HG03064 (cell line): ENCODE measurements around the gene ASPN.

ENCODE experiments used
- ATAC-seq: cut with Tn5 transposase; IDR thresholded peaks from one replicate; pipeline ENCODE4 v1.9.1; 2021; ENCODE audit warnings: low read depth; ENCODE audit not compliant: unreplicated experiment

The ASPN gene

DNA sequence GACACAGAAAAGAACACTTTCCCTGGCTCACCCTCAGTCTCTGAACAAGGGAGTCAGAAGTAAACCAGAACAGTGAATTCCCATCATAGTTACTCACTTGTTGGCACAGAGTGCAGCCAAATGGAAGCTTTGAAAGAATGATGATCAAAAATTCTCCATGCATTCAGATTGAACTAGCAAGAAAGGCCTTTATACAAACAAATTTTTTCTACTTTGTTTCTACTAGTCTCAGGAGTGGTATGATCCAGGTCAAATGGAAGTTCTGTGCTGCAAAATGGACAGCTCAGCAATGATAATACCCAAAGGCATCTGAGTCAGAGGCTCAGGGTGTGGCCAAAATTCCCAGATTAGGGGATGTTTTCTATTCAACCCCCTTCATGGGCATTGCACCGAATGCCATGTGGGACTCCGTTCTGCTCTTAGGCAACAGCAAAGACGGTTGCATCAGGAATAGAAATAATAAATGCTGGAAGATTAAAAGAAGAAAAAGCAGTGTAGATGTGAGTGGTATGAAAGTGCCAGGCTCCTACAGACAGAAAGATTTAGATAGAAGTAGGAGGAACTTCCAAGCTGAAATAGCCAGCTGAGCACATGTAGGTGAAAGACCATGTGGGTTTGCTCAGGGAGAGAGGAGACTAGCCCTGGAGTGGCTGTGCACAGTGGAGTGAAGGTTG lies 24.0 kb upstream of the ASPN start:
- ATAC-seq = no peak

DNA sequence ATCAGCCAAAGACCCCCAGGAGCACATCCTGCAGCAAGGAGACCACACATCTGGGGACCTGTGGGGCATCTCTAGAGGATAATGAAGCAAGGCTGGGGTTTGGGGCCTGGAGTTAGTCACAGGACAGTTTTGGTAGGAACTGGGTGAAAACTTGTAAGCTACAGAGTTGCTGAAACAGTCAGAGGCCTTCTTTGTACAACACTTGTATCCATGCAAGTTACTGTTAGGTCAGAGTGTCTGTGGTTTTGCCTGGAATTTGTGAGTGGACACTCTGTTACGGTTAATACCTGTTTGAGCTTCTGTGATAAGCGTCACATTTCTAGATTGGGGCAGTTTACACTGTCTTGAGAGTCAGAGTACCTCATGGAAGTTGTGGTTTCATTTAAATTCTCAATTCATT lies 22.6 kb upstream of the ASPN start:
- ATAC-seq = no peak

DNA sequence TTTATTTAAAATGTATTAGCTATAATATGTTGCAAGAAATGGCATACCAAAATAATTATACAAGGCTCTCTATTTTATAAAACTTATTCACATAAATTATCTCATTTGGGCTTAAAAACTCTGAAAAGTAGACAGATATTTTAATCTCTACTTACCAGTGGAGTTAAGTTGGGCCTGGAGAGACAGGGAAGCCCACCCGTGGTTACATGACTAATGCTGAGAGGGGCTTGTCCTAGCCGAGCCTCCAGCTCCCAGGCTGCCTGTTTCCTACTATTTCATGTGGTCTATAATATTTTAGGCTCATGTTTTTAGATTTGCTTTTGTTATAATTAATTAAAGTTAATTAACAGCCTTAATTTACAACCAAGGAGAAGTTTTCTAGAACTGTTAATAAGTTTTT lies 20.9 kb upstream of the ASPN start:
- no peak for ATAC-seq

DNA sequence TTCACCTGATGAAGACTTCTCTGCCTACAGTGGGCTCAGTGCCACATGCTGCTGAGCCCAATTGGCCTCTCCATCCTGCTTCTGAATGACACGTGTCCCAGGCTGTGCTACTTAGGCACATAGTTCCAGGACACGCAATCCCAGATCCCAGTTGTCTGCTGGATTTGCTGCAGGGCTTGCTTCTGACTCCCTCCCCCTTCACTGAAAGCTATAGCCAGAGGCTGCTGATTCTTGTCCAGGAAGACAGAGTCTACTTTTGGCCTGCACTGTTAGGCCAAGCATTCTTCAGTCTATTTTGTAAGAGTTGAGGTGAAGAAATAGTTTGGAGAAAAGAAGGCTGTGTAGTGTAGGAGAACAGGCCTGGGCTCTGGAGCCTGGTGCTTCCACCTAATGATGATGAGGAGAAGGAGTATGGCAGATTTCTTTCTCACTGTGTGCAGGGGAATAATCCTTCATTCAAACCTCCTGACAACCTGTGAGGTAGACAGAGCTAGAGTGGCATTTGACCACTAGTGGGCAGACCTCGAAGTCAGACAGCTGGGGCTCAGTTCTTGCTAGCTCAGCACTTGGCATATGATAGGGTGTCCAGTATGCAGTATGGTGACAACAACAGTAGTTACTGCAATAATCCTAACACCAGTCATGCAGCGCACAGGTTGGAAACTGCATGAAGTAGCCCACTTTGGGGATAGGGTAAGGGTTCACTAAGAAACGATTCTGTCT lies 19.5 kb upstream of the ASPN start:
- no peak for ATAC-seq

DNA sequence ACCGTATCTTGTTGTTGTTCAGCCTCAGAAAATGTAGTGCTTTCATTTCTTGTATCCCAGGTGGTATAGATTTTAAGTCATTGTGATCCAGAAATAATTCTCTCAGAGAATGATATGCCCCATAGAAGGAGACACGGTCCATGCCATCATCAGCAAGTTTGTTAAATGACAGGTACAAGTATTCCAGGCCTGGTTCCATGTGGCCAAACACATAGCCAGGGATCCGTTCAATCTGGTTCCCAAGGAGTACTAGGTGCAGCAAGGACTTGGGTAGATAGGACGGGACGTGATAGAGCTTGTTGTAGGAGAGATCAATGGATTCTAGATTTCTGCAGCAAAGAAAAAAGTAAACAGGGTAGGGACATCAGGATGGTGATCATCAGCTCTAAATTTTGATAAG lies 18.4 kb upstream of the ASPN start:
- no peak for ATAC-seq

DNA sequence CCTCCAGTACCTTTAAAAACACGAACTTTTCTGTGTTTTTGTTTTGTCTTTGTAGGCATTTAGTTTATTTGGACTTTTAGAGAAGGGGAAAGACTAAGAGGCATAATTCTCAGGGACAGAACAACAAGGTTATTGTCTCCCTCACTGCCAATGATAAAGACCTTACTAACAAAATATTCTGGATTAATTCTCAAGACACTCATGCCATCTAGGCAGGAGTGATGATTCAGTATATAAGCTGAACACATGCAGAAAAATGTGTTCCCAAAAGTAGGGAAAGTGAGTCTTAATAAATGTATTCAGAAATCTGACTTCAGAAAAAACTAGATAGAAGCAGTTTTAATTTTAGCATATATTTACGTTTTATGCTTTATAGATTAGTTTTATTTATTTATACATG lies 17.4 kb upstream of the ASPN start:
- ATAC-seq = no peak

DNA sequence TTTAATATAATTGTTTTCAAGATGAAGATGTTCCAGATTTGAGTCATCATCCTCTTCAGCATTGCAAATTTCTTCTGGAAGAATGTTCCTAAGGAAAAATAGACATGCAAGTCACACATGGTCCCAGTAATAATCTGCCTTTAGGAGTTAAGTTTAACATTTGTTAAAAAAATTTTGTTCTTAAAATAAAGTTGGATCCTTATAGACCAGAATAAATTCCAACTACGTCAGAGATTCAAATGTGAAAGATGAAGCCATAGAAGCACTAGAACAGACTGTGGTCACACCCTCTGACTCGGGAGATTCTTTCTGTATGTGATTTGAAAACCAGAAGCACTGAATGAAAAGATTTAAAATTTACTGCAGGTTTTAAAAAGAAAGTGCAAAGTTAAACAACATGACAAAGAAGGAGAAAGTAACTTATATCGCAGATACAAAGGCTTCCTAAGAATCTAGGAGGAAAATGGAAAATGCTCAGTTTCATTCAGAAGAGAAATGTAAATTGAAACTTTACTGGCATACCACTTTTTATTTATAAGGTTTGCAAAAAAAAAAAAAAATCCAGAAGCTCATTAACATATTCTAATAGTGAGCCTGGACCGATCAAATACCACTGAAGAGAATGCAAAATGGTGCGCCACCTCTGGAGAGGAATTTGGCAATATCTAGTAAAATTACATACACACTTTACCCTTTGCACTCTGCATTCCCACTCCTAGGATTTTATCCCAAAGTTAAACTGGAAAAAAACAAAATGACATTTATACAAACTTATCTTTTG lies 14.3 kb upstream of the ASPN start:
- no peak for ATAC-seq

DNA sequence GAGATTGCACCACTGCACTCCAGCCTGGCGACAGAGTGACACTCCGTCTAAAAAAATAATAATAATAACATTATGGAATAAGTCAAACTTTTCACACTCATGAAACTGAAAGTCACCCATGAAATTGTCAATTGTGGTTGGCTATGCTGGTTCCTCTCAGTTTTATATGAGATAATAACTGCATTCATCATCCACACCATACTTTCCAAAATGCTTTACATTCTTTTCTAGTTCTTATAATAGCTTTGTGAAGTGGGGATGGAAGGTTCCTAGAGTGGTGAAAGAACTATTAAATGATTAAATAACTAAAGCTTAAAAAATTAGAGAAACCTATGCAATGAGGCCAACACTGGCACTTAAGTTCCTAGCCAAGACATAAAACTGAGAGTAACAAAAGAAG lies 12.6 kb upstream of the ASPN start:
- no peak for ATAC-seq

DNA sequence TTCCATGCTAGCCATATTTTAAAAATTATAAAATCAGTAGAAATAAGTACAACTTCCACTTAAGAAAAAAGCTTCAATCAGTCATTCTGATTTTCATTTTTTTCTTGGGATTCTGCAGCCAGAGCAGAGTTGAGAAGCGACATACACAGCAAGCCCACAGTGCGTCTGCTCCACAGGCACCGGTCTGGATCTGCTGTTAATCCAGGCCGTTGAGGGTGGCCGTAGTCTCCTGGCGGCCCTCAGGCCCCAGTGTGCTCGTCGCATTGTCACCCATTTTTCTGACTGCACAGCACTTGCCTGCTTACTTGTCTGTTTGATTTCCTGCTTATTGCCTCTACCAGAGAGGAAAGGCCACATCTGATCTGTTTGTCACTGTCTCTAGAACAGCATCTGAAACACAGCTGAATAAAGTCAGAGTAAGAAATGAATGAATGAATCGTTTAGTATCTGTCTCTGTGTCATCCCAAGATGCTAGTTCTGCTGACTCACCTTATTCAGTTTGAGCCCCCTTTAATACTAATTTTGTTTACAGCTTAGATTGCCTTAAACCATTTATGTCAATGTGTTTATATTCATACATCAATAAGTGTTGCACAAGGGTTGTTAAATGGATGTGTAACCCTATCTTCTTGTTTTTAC lies 11.6 kb upstream of the ASPN start:
- ATAC-seq = no peak

DNA sequence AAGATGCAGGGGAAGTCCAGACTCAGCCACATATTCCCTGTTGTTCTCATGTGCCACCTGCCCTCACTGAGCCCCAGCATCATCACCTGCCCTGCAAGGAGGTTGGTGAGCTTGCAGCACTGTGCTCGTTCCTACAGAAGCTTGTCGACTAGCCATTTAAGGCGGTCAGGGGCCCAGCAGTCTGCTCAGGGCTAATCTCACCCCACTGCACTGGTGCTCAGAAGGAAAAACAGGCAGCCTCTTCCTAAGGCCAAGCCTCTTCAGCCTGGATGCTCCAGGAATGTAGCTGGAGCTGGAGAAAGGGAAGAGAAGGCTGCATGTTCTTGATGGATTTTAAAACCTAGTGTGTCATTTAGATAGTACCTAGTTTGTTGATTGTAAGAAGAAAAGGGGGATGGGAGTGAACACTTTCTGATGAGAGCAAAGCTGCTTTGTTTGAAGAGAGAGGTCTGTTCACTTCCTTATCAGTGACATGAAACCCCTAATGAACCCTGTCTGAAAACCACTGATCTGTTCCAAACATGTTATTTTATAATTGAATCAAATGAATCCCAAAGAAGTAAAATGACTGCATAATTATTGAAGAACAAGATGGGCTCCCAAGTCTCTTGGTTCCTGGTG lies 10.6 kb upstream of the ASPN start:
- no peak for ATAC-seq

DNA sequence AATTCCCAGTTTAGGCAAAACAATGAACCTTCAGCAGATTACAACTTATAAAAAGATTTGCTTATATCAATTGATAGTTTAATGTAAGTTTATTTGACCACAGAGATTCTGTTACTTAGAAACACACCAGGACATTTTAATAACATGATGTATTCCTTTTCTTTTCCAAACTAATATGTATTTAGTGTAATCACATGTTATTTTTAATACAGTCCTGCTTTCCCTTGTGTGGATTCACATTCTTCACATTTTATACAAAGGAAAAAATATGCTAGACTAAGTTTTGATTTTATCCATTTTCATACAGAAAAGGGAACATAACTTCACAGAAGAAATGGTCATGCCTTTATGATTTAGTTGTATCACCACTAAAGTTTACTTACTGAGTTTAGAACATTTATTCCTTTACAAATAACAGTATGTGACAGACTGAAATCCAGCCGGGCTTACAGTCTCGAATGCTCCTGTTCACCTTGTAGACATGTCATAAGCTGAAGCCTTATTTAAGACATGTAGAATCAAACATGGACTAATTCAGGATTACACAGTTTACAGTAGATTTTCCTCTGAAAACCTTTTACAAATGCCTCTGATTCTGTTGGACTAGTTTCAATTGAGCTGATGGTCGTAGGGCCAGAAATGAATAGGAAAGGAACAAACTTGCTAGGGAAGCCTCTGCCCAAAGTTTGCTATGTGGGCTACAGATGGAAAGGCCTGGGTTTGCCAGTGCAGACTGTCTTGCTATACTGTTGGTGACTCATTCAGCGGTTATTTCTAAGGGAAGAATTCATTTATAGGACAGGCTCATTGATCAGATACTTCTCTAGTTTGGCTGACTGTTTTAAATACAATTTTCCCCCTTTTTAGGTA lies 6.6 kb upstream of the ASPN start:
- ATAC-seq = no peak

DNA sequence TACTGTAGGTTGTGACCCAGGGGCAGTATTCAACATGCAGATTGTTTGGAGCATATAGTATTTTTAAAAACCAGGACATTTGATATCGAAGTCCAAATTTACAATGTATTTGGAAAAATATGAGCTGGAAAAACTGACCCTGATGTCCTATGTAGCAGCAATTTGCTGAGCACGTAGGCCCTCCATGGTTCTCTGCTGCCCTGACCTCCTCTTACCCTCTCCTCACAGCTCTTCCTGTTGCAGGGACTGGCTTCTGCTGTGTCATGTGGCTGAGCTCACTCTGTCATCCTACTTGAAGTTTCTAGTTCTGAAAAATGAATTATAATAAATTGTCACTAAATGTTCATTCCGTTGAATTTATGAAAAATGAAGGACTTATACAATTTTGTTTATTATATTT lies 4.1 kb upstream of the ASPN start:
- ATAC-seq = no peak

DNA sequence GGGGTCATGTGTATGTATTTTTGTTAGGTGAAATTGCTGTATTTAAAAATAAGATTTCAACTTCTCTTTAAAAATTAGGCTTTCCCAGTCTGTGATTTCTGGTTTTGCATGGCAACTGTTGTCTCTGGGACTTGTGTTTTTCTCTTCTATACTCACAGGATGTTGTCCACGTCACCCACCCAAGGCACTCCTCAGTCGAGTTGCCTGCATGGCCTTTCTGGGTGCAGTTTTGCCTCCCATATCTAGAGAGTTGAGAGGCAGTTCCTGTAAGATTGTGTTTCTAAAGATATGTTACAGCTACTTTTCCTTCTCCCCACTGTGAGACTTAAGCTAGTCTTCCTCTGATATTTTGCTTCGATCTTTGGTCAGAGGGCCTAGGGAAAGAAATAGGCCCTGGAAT lies 2.3 kb upstream of the ASPN start:
- ATAC-seq = no peak

DNA sequence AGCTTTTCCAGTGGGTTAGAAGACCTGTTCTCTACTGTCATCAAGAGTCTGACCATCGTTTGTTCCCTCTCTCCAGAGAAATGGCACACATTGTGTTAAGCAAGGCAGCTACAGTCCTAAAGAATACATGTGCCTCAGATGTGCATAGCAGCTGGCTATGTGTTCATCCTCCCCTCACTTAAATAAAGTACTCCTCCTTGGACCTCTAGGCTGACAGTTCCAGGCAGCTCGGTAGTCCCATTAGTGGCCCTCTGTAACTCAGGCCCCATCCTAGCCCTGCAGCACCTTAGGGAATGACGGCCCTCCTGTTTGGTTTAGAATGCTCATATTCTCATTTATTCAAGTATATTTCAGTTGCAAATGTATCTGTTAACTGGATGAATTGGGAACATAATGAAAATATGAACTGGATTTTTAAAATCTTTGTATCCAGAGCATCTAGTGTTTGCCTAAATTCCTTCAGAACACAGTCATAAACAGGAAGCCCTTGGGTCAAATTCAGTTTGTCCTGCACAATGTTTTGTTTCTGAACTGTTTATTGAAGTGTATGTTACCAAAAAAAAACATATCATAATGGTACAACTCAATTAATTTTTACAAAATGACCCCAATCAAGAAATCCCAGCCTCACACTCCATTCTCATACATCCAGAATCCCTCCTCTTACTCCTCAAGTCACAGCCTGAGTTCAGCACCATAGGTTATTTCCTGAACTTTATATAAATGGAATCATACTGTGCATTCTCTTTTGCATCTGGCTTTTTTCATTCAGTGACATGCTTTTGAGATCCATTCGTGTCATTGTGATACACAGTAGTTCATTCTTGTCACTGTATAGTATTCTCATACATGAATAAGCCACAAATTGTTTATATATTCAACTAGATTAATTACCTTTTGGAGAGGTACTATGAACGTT lies 1.6 kb upstream of the ASPN start:
- no peak for ATAC-seq

DNA sequence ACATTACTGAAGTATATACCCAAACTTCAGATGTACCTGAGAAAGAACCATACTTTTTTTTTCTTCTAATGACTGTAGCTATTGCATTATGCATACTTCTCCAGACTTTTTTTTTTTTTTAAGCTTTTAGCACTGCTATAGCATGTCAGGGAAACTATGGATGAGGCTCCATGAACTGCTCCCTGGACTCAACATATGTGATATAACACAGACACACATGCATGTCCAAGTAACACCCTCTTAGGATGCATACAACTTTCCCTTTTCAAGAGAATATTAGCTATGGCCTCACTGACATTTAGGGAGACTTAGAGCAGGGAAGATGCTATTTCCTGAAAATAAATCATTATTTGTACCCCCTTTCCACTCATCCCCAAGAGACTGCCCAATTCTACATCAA lies 499 bp upstream of the ASPN start:
- no peak for ATAC-seq

DNA sequence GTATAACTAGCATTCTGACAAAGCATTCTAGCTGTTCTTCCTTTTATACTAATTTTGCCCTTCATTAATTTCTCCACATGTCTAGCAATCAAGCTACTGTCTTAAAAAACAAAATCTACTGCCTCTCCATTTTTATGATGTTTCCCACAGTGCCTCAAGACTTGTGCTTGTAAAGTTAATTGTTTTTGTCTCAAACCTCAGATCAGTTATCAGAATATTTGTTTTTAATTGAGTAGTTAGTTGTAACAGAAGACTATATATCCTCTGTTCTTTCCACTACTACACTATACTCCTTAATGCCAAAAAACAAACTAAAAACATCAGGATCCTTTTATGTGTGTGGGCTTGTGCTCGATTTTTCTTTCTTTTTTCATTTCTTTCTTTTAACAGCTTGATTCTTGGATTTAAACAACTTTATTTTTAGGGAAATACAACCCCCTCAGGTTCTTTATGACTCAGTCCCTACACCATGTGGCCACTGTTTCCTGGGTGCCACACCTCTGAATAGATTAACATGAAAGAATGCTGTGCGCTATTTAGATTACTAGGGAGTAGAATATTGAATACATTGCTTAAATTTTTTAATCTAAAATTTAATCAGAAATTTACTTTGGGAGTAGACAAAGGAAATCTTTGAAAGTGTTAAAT lies 1.2 kb downstream of the ASPN start:
- ATAC-seq = no peak

DNA sequence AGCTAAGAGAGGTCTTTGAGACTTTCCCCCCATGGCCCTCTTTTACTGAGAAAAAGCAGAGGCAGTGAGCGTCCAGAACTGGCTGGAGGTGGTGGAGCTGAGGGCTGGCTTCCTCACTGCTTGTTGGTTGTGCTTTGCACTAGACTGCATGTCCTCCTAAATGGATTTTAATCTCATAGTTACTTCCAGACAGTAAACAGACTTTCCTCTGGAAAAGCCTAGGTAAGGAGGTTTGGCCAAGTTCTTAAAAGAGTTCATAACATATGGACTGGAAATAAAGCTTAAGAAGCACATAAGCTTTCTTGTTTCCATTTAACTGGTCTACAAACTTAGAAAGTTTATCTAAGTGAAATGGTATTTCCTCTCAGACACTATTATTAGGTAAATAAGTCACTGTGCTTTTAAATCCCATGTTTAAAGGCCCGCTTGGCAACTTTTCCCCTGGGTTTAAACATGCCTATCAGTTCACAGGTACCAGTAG lies 2.0 kb downstream of the ASPN start:
- no peak for ATAC-seq

DNA sequence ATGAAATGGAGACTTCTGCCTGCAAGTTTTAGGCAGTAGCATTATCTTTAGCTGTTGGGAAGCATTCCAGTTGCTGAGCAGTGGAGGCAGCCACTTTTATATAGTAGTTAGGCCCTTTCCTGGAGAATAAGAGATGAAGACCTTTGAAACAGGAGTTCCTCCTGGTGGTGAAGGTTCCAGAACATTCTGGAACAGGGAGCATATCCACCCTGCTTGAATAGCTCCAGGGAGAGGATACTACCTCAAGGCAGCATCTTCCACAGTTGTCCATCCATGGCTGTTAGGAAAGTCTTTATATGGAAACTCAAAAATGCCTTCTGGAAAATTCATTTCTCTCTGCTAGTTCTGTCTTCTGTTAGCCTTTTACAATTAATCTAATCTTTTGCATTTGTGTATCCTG lies 3.0 kb downstream of the ASPN start:
- no peak for ATAC-seq
